ENCODE results near the gene ACSM2A. TPM values are rescaled to one million over a fixed set of nuclear protein-coding genes. Genes with fewer than 3 reads are reported as not detected.
"Not testable (repeated sequence)": the region's sequence is repeated elsewhere in the genome, so short reads cannot be mapped to it uniquely, and the experiment has no call there.

Gene ACSM2A
- total RNA-seq, 4 donors from 2014 or later, result not detected

DNA sequence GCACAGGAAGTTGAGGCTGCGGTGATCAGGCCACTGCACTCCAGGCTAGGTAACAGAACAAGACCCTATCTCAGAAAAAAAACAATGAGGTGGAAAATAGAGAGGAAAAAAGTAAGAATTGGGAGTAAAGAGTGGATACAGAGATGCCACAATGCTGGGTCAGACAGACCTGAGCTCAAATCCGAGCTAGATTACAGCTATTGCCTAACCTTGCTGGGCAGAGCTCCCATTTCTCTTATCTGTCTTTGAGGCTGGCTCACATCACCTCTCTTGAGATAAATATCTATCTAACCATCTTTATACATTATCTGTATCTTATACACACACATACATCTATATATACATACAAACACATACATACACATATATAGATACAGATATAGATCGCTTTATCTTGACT, 65.8 kb downstream of the ACSM2A start:
- no peak overlapping the region for H3K27ac ChIP-seq
- WGBS, 2 donors (ENCODE audit: low coverage in 1 of 2), result 36 to 75% methylated on average over 2 to 3 of the region's 3 CpGs
- no peaks in the 10 kb centered on the region for H3K9me3 ChIP-seq
- TF ChIP-seq POLR2AphosphoS5 (IDR thresholded peaks at IDR 0.05) (no peak), EP300 (IDR thresholded peaks at IDR 0.05; ENCODE audit: low read depth) (no peak), POLR2A (IDR thresholded peaks at IDR 0.05) (no peak)
- TF ChIP-seq, protein P1, sequence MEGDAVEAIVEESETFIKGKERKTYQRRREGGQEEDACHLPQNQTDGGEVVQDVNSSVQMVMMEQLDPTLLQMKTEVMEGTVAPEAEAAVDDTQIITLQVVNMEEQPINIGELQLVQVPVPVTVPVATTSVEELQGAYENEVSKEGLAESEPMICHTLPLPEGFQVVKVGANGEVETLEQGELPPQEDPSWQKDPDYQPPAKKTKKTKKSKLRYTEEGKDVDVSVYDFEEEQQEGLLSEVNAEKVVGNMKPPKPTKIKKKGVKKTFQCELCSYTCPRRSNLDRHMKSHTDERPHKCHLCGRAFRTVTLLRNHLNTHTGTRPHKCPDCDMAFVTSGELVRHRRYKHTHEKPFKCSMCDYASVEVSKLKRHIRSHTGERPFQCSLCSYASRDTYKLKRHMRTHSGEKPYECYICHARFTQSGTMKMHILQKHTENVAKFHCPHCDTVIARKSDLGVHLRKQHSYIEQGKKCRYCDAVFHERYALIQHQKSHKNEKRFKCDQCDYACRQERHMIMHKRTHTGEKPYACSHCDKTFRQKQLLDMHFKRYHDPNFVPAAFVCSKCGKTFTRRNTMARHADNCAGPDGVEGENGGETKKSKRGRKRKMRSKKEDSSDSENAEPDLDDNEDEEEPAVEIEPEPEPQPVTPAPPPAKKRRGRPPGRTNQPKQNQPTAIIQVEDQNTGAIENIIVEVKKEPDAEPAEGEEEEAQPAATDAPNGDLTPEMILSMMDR (IDR thresholded peaks at IDR 0.05), result no peak
- no peaks in the 10 kb centered on the region for H3K27me3 ChIP-seq
- in situ Hi-C loops (cut with MboI; ENCODE audit: low pct_ligation_motif_present in 1 of 4, low pct_unique_long_range_greater_than_20kb in 1 of 4, low sequenced_read_pairs in 3 of 4) (no loop called here), intact Hi-C loops (cut with DNase I; ENCODE audit: low total_unique reads) (no loop called here)
- no peaks in the 10 kb centered on the region for H3K36me3 ChIP-seq
- DNase-seq, result no peak
- no peak overlapping the region for H3K4me3 ChIP-seq
- no peaks in the 10 kb centered on the region for H3K4me1 ChIP-seq

DNA sequence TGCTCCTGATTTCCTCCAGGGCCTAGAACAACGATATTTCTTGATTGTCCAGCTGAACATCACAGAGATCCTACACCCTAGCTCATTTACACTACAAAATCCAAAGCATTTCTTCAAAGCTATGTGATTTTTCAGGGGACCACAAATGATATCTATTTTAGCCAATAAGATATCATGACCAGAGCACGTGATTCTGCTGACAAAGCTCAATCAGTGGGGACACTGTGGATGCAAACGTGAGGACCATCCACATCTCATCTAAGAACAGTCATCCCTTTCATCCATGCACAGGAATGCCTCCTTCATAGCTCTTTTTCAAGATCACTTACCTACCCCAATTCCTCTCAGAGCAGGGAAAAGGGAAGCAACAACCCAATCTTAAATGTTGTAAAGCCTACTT, 67.9 kb downstream of the ACSM2A start:
- in situ Hi-C loops (cut with MboI; ENCODE audit: low pct_ligation_motif_present in 1 of 4, low pct_unique_long_range_greater_than_20kb in 1 of 4, low sequenced_read_pairs in 3 of 4), result no loop called here
- 53 to 54% methylated on average over 2 to 3 of the region's 3 CpGs for WGBS, 2 donors (ENCODE audit: low coverage in 1 of 2)
- TF ChIP-seq, protein P1 (IDR thresholded peaks at IDR 0.05), result no peak
- no peak for TF ChIP-seq POLR2AphosphoS5 (IDR thresholded peaks at IDR 0.05)
- no peak for TF ChIP-seq POLR2A (IDR thresholded peaks at IDR 0.05)
- TF ChIP-seq EP300 (IDR thresholded peaks at IDR 0.05; ENCODE audit: low read depth), result no peak

DNA sequence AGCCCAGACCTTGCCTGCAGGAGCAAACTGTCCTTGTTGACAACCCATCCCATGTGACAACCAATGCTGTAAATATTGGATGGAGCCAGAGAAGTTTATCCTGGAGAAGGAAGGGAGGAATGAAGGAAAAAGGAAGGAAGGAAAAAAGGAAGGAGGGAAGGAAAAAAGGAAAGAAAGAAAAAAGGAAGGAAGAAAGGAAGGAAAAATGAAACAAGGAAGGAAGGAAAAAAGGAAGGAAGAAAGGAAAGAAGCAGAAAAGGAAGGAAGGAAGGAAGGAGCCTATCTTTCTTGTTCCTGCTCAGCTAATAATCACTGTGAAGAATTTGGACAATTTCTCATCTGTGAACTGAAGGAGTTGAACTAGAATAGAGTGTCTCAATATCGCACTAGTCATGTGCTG, 68.8 kb downstream of the ACSM2A start:
- WGBS, 2 donors (ENCODE audit: low coverage in 1 of 2), result 77% methylated on average over 1 of the region's 1 CpG; no CpG with 5 or more reads in 1 of the 2 donors
- Histone ChIP-seq H3K4me1 (no peaks in the 10 kb centered on the region), H3K4me3 (no peak overlapping the region), H3K27me3 (no peaks in the 10 kb centered on the region), H3K27ac (no peak overlapping the region), H3K36me3 (no peaks in the 10 kb centered on the region), H3K9me3 (no peaks in the 10 kb centered on the region)
- TF ChIP-seq, protein P1 (IDR thresholded peaks at IDR 0.05), result no peak
- TF ChIP-seq POLR2AphosphoS5 (IDR thresholded peaks at IDR 0.05), result no peak
- no peak for TF ChIP-seq EP300 (IDR thresholded peaks at IDR 0.05; ENCODE audit: low read depth)
- no peak for TF ChIP-seq POLR2A (IDR thresholded peaks at IDR 0.05)
- no peak for DNase-seq
- intact Hi-C loops (cut with DNase I; ENCODE audit: low total_unique reads), result no loop called here
- in situ Hi-C loops (cut with MboI; ENCODE audit: low pct_ligation_motif_present in 1 of 4, low pct_unique_long_range_greater_than_20kb in 1 of 4, low sequenced_read_pairs in 3 of 4), result no loop called here

More for the DNA sequence above, 67.9 kb downstream of the ACSM2A start:
- intact Hi-C loops (cut with DNase I; ENCODE audit: low total_unique reads), result no loop called here
- Histone ChIP-seq H3K9me3 (no peaks in the 10 kb centered on the region), H3K36me3 (no peaks in the 10 kb centered on the region), H3K27me3 (no peaks in the 10 kb centered on the region), H3K27ac (no peak overlapping the region), H3K4me3 (no peak overlapping the region), H3K4me1 (no peaks in the 10 kb centered on the region)
- DNase-seq, result no peak

DNA sequence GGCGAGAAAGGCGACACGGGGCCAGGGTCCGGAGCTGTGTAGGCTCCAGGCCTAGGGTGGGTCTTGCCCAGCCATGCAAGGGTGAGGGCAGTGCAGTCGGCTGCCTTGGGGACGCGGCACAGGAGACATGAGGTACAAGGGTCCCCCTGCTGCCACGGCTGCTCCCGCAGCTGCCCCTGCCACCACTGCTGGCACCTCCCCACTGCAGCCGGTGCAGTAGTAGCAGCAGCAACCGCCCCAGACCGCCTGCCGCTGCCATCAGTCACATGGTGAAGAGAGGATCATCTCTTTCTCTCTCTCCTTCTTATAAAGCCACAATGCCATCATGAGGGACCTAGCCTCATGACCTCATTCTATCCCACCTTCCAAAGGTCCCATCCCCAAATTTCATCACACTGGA, 80.5 kb downstream of the ACSM2A start:
- no CpG with 5 or more reads among the region's 13 CpGs for WGBS, 2 donors (ENCODE audit: low coverage in 1 of 2)

DNA sequence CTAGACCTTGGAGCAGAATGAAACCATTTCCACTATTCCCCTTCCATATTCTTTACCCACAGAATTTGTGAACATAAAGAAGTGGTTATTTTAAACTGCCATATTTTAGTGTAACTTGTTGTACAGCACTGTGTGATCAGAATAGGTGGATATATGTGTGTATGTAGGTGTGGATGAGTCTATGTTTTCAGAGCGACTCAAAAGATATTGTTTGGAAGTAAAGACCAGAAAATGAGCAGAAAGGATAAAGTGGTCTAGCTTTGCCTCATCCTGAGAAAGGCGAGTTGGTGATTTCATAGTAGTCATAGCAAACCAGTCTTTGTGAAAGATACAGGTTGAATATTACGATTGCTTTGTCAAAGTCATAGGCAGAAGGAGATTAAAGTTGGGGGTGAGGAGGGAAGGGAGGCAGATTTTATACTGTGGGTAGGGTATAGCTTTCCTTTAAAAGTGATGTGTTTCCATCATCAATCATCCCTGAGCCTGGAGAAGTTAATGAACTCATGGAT, 81.0 kb downstream of the ACSM2A start:
- in situ Hi-C loops (cut with MboI; ENCODE audit: low pct_ligation_motif_present in 1 of 4, low pct_unique_long_range_greater_than_20kb in 1 of 4, low sequenced_read_pairs in 3 of 4); H3K36me3 ChIP-seq; H3K9me3 ChIP-seq; H3K27me3 ChIP-seq; DNase-seq; H3K4me3 ChIP-seq; H3K4me1 ChIP-seq; H3K27ac ChIP-seq; intact Hi-C loops (cut with DNase I; ENCODE audit: low total_unique reads): not testable (repeated sequence)
- WGBS, 2 donors (ENCODE audit: low coverage in 1 of 2), result no CpG with 5 or more reads among the region's 3 CpGs

More for the DNA sequence above, 80.5 kb downstream of the ACSM2A start:
- DNase-seq; H3K27ac ChIP-seq; intact Hi-C loops (cut with DNase I; ENCODE audit: low total_unique reads); H3K27me3 ChIP-seq; H3K9me3 ChIP-seq; H3K4me3 ChIP-seq; H3K4me1 ChIP-seq; in situ Hi-C loops (cut with MboI; ENCODE audit: low pct_ligation_motif_present in 1 of 4, low pct_unique_long_range_greater_than_20kb in 1 of 4, low sequenced_read_pairs in 3 of 4); H3K36me3 ChIP-seq: not testable (repeated sequence)

DNA sequence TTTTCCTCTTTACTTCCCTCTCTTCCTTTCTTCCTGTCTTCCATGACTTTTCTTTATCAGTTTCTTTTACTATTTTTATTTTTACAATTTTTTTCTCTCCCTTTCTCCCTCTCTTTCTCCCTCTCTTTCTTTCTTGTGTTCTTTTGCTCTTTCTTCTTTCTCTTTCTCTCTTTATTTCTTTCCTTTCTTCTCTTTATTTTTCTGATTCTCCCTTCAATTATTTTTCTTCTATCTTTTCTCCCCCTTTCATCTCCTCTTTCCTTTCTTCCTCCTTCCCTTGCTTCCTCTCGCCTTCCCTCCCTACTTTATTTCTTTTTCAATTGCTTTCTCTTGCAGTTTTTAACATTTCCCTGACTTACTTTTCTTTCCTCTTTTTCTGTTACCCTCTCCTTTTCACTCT, 85.3 kb downstream of the ACSM2A start:
- H3K4me1 ChIP-seq; H3K9me3 ChIP-seq; H3K27ac ChIP-seq; H3K4me3 ChIP-seq; DNase-seq; intact Hi-C loops (cut with DNase I; ENCODE audit: low total_unique reads); H3K27me3 ChIP-seq; H3K36me3 ChIP-seq; in situ Hi-C loops (cut with MboI; ENCODE audit: low pct_ligation_motif_present in 1 of 4, low pct_unique_long_range_greater_than_20kb in 1 of 4, low sequenced_read_pairs in 3 of 4): not testable (repeated sequence)
- 45 to 64% methylated on average over 1 of the region's 1 CpG for WGBS, 2 donors (ENCODE audit: low coverage in 1 of 2)
